ENCODE results near the gene ANKRD33B. TPM values are rescaled to one million over a fixed set of nuclear protein-coding genes. Genes with fewer than 3 reads are reported as not detected.

Gene ANKRD33B
- total and polyA plus RNA-seq, 7 donors, result 1.4 to 32.7 (median 7.8) TPM

DNA sequence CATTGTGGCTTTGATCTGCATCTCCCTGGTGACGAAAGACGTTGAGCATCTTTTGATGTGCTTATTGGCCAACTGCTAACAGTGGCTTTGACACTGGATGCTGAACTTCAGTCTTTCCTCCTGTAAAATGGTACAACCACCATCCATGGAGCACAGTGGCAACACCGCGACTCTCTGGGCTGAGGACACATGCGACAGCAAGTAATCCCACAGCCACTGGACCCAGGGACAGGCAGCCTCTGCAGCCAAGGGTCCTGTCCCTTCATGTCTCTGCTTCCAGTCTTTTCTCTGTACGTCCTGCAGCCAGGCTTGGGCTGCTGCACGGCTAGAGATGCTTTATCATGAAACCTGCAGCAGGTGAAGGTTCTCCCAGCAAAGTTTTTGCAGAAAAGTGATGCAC is 113.7 kb downstream of the ANKRD33B start:
- no peak overlapping the region for H3K27ac ChIP-seq
- H3K27me3 ChIP-seq (ENCODE audit: insufficient read depth in 3 of 3, low read length in 2 of 3), result no peaks in the 10 kb centered on the region
- no peak overlapping the region for H3K4me3 ChIP-seq
- no peaks in the 10 kb centered on the region for H3K9me3 ChIP-seq
- no peak for DNase-seq
- ATAC-seq, result no peak
- H3K4me1 ChIP-seq, result no peaks in the 10 kb centered on the region
- intact Hi-C loops (cut with DNase I), result no loop called here
- peaks cover 0 to 3% of the 10 kb centered on the region in 2 donors for H3K36me3 ChIP-seq (ENCODE audit: insufficient read depth in 1 of 2, low read depth in 1 of 2)
- TF ChIP-seq, protein P1, sequence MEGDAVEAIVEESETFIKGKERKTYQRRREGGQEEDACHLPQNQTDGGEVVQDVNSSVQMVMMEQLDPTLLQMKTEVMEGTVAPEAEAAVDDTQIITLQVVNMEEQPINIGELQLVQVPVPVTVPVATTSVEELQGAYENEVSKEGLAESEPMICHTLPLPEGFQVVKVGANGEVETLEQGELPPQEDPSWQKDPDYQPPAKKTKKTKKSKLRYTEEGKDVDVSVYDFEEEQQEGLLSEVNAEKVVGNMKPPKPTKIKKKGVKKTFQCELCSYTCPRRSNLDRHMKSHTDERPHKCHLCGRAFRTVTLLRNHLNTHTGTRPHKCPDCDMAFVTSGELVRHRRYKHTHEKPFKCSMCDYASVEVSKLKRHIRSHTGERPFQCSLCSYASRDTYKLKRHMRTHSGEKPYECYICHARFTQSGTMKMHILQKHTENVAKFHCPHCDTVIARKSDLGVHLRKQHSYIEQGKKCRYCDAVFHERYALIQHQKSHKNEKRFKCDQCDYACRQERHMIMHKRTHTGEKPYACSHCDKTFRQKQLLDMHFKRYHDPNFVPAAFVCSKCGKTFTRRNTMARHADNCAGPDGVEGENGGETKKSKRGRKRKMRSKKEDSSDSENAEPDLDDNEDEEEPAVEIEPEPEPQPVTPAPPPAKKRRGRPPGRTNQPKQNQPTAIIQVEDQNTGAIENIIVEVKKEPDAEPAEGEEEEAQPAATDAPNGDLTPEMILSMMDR (IDR thresholded peaks at IDR 0.05), result no peak
- WGBS, 3 donors, result 92 to 96% (median 95%) methylated on average over 7 of the region's 7 CpGs

DNA sequence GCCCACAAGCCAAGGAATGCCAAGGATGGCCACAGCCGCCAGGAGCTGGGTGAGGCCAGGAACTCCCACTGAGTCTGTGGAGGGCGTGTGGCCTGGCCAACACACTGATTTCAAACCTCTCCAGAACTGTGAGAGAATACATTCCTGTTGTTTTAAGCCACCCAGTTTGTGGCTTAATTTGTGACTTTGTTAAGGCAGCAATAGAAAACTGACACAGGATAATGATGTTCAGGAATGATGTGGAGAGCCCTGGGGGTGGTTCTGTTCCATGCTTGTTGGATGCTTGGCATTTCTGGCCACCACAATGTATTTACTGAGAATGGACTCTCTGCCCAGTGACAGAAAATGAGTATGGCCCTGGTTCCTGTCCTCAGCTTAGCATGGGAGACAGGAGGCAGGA is 114.4 kb downstream of the ANKRD33B start:
- H3K9me3 ChIP-seq, result no peaks in the 10 kb centered on the region
- no peak overlapping the region for H3K4me3 ChIP-seq
- no peaks in the 10 kb centered on the region for H3K4me1 ChIP-seq
- intact Hi-C loops (cut with DNase I), result no loop called here
- H3K36me3 ChIP-seq (ENCODE audit: insufficient read depth in 1 of 2, low read depth in 1 of 2), result peaks cover 0 to 3% of the 10 kb centered on the region in 2 donors
- no peaks in the 10 kb centered on the region for H3K27me3 ChIP-seq (ENCODE audit: insufficient read depth in 3 of 3, low read length in 2 of 3)
- H3K27ac ChIP-seq, result no peak overlapping the region
- DNase-seq (no peak), ATAC-seq (no peak)
- 72 to 84% (median 83%) methylated on average over 2 of the region's 2 CpGs for WGBS, 3 donors
- TF ChIP-seq, protein P1 (IDR thresholded peaks at IDR 0.05), result no peak

DNA sequence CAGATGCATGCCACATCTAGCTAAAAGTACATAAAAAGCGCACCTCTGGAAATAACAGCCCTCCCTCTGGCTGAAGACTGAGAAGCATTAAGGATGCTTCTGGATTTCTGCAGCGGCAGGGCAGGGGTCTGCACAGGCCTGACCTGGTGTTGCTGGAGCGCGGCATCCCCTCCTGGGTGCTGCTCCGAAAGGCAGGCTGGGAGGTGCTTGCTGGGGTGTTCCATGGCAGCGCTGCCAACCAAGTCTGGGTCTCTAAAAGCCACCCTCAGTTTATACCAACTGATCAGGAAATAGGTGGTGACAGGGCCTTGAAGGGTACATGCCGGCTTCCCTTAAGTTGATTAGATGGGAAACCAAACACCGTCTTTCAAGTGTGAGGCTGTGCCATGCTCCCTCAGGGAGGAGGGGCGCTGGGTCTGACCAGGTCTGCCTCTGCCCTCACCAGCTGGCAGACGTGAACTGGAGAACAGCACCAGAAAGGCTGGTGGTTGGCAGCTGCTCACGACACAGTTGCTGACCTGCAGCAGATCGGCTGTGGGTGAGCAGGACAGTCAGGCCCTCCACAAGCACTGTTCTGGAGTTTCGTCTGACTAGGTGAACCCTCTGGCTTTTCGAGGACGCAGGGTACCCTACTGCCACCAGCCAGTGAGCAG is 115.6 kb downstream of the ANKRD33B start:
- no peak overlapping the region for H3K27ac ChIP-seq
- TF ChIP-seq, protein P1 (IDR thresholded peaks at IDR 0.05), result no peak
- WGBS, 3 donors, result 65 to 74% (median 69%) methylated on average over 15 of the region's 15 CpGs
- peak in 2 of 4 donors; percentile 36 to 61 for ATAC-seq
- H3K36me3 ChIP-seq (ENCODE audit: insufficient read depth in 1 of 2, low read depth in 1 of 2), result peaks cover 0 to 3% of the 10 kb centered on the region in 2 donors
- H3K4me1 ChIP-seq, result no peaks in the 10 kb centered on the region
- DNase-seq, result no peak
- H3K4me3 ChIP-seq, result no peak overlapping the region
- H3K27me3 ChIP-seq (ENCODE audit: insufficient read depth in 3 of 3, low read length in 2 of 3), result no peaks in the 10 kb centered on the region
- no peaks in the 10 kb centered on the region for H3K9me3 ChIP-seq
- intact Hi-C loops (cut with DNase I), result no loop called here

DNA sequence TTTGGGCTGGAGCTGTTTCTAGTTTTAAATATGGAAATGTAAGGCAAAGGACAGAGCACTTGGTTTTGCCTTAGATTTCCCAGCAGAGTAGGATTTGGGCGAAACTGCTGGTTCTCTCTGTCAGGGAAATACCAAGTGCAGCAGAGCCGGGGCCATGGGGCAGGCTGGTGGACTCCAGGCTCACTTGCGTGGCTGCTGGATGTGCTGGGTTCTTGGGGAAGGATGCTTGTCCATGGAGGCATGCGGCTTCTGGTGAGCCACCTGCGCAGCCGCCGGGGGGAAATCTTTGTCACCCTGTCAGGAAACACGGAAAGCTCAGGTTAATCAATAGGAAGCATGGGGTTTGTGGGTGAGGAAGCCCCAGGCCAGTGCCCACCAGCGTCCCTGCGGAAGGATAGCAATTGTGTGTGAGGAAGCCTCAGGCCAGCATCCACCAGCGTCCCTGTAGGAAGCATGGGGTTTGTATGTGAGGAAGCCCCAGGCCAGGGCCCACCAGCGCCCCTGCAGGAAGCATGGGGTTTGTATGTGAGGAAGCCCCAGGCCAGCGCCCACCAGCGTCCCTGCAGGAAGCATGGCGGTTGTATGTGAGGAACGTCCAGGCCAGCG is 117.1 kb downstream of the ANKRD33B start:
- peaks cover 0 to 3% of the 10 kb centered on the region in 2 donors for H3K36me3 ChIP-seq (ENCODE audit: insufficient read depth in 1 of 2, low read depth in 1 of 2)
- DNase-seq, result no peak

More for the DNA sequence above, 117.1 kb downstream of the ANKRD33B start:
- ATAC-seq, result no peak
- 93 to 98% (median 95%) methylated on average over 16 to 17 of the region's 17 CpGs for WGBS, 3 donors
- Histone ChIP-seq H3K9me3 (no peaks in the 10 kb centered on the region), H3K27ac (no peak overlapping the region), H3K4me1 (no peaks in the 10 kb centered on the region), H3K27me3 (ENCODE audit: insufficient read depth in 3 of 3, low read length in 2 of 3) (no peaks in the 10 kb centered on the region), H3K4me3 (no peak overlapping the region)
- TF ChIP-seq, protein P1 (IDR thresholded peaks at IDR 0.05), result no peak
- intact Hi-C loops (cut with DNase I), result no loop called here

All from psoas muscle (tissue), 8 donors.